ENCODE measurements around the gene IPO9. TPM values are rescaled to one million over a fixed set of nuclear protein-coding genes. Genes with fewer than 3 reads are reported as not detected.

Gene IPO9
- total RNA-seq, 1 experiment from 2014 or later, result 44.7 TPM

DNA sequence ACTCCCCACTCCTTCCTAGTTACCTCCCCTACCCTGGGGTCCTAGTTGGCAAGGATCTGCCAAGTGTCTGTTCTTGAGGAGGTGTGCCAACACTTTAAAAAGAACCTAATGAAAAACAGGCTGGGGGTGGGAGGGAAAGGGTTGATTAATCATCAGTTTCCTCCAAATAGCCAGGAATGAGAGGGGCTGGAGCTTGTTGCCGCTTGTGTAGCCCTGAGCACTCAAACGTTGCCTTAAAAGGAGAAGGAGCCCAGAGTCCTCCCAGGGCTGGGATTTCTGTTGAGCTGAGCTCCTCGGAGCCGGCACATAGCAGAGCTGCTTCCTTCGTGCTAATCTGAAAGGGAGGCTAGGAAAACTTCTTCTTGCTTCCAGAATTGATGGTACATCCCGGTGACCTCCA, 75.6 kb downstream of the IPO9 start:
- DNase-seq (ENCODE audit: low spot score), result no peak

DNA sequence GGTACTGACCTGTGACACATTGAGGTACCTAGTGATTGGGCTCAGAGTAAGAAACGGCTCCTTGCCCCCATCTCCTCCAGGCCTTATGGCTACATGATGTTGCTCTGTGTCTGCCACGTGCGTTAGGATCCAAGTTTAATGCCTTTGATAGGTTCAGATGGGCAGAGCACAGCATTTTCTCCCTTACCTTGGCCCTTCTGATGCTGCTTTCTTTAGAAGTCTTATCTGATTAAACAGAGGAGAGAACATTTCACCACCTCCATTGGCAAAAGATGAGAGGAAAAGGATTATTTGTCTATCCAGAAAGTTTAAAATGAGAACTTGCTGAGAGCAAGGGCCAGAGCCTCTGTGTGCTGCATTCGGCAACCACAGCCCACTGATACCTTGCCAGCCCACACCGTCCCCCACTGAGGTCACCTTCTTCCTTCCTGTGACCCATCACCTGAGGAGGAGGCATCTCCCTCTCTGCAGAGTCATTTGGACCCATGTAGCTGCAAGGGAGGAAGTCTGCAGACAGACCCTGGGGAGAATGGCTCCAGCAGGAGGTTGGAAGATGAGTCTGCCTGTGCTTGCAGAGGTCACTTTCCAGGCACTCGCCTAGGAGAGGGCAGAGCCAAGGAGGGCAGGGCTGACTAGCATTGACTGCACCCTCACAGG, 76.4 kb downstream of the IPO9 start:
- no peak for DNase-seq (ENCODE audit: low spot score)

DNA sequence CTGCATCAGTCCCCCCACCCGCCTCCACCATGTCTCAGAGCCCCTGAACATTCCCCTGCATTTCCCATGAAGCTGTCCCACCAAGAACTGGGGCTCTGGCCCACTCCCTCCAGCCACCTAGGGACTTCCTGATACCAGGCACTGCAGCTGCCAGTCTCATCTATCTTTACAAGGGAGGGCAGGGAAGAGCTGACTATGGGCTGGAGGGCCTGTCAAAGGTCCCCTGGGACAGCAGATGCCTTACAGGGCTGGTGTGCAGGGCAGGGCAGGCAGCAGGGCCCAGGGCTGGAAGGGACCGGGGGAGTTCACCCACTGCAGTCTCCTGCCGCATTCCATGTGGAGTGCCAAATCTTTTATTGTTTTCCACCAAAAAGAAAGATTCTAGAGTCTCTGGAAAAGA, 77.4 kb downstream of the IPO9 start:
- DNase-seq (ENCODE audit: low spot score), result no peak

DNA sequence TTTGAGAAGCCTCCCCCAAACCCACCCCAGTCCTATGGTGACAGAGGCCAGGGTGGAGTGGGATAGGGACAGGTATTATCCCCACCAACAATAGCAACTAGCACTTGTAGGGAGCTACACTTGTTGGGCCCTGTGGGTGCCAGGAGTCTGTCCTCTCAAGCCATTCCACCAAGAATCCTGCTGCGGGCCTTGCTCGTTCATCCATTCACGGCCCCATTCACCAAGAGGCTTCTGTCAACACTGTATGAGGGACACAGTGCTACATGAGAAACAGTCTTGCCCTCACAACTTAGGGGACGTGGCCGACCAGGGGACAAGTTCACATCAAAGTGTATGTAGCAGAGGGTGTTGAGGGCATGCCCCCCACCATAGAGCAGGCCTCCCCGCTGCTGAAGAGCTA, 78.7 kb downstream of the IPO9 start:
- no peak for DNase-seq (ENCODE audit: low spot score)

- DNase-seq (ENCODE audit: low spot score), result no peak
These were observed 83.0 kb downstream of the IPO9 start for GRCh38 chr1:201911826-201912571.

DNA sequence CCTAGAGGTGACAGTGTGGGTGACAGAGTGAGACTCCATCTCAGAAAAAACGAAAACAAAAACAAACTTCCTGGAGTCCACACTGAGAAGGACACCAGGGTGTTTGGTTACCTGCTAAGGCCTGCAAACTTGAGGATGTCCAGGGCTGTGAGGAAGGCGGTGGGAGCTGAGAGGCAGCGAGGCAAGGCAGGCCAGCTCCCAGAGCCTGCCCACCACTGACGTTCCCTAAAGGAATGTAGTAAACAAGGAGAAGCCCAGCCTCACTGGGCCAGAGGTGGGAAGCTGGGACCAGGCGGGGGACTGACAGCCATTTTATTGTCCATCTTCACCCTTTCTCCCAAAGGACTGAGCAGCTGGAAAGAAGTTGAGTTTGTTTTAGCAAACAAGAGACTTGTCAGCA, 83.9 kb downstream of the IPO9 start:
- no peak for DNase-seq (ENCODE audit: low spot score)

DNA sequence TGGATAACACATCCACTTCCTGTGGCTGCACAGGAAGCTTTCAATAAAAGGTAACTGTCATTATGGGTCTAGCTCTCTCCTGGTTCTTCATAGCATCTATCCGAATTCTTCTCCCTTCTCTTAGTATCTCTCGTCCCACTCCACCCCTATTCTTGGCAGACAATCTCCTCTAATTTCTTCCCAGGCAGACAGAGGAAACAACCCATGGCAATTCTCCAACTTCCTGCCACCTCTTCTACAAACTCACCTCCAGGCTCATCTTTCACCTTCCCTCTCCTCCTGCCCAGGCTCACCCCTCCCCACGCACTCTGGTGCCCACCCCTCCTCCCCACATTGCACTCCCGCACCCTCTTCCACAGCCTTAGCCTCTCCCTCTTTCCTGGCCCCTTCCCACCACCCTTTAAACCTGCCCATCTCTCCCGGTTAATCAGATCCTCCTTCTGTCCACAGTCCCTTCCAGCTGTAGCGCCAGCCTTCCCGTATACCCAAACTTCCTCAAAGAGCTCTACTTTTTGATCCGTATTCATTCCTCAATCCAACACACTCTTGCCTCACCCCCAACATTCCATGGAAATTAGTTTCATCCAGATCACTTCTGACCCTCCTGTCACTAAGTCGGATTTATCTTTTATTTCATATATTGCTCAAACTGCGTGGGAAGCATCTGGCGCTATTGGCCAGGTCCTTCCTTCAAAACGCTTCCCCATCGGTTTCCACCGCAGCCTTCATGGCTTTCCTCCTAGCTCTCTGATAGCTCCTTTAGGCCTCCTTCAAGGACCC, 85.7 kb downstream of the IPO9 start:
- DNase-seq (ENCODE audit: low spot score), result no peak

DNA sequence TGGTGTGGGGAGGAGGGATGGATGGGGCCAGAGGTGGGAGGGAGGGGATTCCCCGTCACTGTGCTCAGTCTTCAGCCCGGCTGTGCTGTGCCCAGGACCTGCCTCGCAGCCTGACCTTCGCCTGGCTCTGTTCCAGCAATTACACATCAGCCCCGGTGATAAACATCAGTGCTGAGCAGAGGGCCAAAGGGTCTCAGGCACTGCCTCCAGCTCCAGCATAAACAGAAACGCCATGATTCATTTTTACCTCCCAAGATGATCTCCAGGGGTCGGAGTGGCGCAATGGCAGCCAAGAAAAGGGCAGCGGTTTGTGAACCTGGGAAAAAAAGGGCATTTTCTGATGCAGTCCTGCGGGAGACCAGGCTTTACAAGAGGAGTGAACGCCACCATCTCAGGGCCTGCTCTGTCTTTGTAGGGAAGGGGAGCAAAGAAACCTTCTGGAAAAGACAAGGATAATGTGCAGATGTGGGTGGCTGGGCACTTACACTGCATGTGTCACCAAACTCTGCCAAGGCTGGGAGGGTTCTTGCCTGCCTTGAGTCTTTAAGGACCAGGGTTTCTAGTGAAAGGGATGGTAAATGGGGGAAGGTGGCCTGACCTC, 87.8 kb downstream of the IPO9 start:
- DNase-seq (ENCODE audit: low spot score), result peak; percentile 86

DNA sequence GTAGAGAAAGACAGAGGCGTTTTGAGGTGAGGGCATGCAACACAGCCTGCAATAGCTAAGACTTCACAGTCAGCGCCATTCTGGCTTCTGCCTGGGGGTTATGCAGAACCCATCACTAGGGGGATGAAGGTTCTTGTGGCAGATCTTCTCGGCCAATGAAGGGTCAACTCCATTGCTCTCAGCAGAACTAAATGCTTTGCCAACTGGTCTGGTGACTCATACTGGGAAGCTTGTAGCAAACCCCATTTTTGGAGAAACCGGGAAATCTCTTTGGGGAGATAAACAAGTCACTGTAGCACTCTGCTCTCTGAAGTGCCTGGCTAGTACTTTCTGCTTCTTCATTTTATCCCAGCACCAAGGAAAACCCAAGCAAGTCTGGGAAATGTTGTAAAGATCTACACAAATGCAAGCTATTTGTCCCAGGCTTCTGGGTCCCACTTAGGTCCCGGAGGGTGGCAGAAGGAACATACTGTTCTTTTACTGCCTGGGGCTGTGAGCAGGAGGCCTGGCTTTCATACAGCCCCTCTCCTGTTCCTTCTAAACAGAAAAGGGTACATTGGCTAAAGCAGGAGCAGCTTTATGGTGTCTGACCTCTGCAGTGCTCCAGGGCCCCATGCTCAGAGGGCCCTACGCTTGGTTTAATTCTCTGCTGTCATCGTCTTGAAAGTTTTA, 88.5 kb downstream of the IPO9 start:
- peak; percentile 82 for DNase-seq (ENCODE audit: low spot score)

DNA sequence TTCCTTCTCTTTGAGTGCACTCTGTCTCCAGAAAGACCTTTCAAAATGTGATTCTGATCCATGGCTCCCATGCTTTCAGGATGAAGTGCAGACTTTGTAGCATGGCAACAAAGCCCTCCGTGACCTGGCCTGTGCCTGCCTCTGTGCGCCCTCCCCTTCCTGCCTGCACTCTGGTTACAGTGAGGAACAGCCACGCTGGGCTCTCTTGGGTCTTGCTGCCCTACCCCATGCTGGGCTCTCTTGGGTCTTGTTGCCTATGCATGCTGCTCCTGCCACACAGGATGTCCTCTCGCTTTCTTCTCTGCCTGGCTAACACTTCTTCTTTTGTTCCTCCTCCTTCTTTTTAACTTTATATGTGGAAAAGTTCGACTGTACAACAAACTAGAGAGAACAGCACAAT, 89.4 kb downstream of the IPO9 start:
- DNase-seq (ENCODE audit: low spot score), result no peak

DNA sequence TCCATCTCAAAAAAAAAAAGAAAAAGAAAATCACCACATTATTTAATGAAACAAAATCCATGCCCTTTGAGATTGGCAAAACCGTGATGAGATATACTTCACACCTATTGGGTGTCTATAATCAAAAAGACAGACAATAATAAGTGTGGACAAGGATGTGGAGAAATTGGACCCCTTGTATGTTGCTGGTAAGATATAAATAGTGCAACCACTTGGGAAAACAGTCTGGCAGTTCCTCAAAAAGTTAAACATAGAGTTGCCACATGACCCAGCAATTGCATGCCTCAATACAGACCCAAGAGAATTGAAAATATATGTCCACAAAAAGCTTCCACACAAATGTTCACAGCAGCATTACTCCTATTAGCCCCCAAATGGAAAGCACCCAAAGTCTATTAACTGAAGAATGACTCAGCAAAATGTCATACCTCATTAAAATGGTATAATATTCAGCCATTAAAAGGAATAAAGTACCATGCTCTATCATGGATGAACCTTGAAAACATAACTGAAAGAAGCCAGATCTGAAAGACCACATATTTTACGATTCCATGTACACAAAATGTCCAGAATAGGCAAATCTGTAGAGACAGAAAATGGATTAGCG, 93.1 kb downstream of the IPO9 start:
- DNase-seq (ENCODE audit: low spot score), result no peak

DNA sequence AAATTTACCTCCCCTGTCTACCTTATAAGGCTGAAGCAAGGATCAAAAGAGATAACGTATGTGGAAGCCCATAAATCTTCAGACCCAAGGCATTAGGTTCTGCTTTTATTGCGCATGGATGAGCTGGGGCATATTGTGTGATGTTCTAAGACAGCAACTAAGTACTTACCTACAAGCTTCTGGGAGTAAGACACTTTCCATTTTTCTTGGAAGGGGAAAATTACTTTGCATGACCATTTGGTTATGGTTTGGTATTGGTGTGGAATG, 96.3 kb downstream of the IPO9 start:
- DNase-seq (ENCODE audit: low spot score), result no peak

GRCh38 chr1:201925981-201926645, 97.2 kb downstream of the IPO9 start:
- DNase-seq (ENCODE audit: low spot score), result no peak

DNA sequence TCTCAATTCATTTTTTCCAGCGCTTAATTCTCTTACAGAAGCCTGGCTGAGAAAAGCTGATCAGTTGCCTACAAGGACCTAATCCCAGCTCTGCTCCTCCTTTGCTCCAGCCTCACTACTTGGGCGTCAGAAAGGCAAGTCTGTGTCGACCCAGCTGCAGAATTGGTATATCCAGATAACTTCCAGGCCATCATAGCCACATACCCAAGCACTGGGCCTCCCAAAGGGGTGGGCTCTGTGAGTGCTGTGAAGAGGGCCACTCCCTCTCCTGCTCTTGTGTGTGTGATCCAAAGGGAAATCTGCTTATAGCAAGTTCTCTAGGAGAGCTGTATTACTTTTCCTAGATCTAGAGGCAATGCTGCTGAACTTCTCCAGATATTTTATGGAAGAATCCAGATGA, 99.3 kb downstream of the IPO9 start:
- no peak for DNase-seq (ENCODE audit: low spot score)

- no peak for DNase-seq (ENCODE audit: low spot score)
These were observed 101.2 kb downstream of the IPO9 start for GRCh38 chr1:201930137-201930536.

DNA sequence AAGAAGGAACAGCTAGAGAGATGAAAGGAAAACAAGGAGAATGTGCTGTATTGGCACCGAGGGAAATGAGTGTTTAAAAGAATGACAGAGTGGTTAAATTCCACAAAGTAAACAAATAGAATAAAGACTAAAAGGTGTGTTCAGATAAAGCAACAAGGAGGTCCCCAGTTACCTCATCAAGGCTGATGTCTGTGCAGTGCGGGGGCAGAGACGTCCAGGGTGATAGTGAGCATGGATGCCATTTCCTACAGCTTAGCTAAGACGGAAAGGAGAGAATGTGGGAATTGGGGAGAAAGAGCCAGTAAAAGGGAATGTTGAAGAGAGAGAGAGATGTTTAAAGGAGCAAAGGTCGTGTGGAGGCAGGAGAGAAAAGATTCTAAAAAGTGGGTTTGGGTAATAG, 101.8 kb downstream of the IPO9 start:
- DNase-seq (ENCODE audit: low spot score), result no peak

Other genes with a start within 250 kb of the IPO9 start
- 49.5 and 53.5 TPM in 2 replicates for gene SHISA4, start 59.7 kb downstream of the IPO9 start, total RNA-seq (2014; rRNA removed; shearing (Covaris generic))
- not detected in 2 replicates for gene LMOD1, start 117.4 kb downstream of the IPO9 start, total RNA-seq (2014; rRNA removed; shearing (Covaris generic))
- gene TIMM17A, start 126.3 kb downstream of the IPO9 start, total RNA-seq (2014; rRNA removed; shearing (Covaris generic)), result 221 and 246 TPM in 2 replicates
- 112 and 125 TPM in 2 replicates for gene RNPEP, start 153.5 kb downstream of the IPO9 start, total RNA-seq (2014; rRNA removed; shearing (Covaris generic))
- gene ELF3, start 181.4 kb downstream of the IPO9 start, total RNA-seq (2014; rRNA removed; shearing (Covaris generic)), result 8.9 and 39.4 TPM in 2 replicates